Fibroblast of lung (primary cell): ENCODE results near the gene UBE2K. TPM values are rescaled to one million over a fixed set of nuclear protein-coding genes. Genes with fewer than 3 reads are reported as not detected.

Experiments used
- DNase-seq, 2 donors: peaks; one replicate each; pipeline versions ENCODE4 v3.0.0 to v3.0.0-alpha.2; 2010; ENCODE audit warnings: low read depth in 2 of 2
- H2AFZ ChIP-seq: 2 replicates; pipeline ENCODE4 v1.5.1; 2012; ENCODE audit warnings: low read length, control low read depth, inconsistent platforms
- H3K27ac ChIP-seq: 2 replicates; pipeline ENCODE4 v1.5.1; 2011; ENCODE audit warnings: low read length, control low read depth; ENCODE audit not compliant: insufficient read depth
- H3K27me3 ChIP-seq: 2 replicates; pipeline ENCODE4 v1.5.1; 2011; ENCODE audit warnings: mild to moderate bottlenecking, low read length; ENCODE audit not compliant: control insufficient read depth, insufficient read depth
- H3K36me3 ChIP-seq: 2 replicates; pipeline ENCODE4 v1.5.1; 2011; ENCODE audit warnings: low read length; ENCODE audit not compliant: control insufficient read depth, insufficient read depth
- H3K4me1 ChIP-seq: 2 replicates; pipeline ENCODE4 v1.5.1; 2011; ENCODE audit warnings: low read length; ENCODE audit not compliant: control insufficient read depth, insufficient read depth; ENCODE audit errors: extremely low read depth
- H3K4me2 ChIP-seq: 2 replicates; pipeline ENCODE4 v1.5.1; 2011; ENCODE audit warnings: low read length, control low read depth; ENCODE audit not compliant: insufficient read depth; ENCODE audit errors: extremely low read depth
- H3K4me3 ChIP-seq, 4 experiments: fragments of 200-600 bp in 1 of 4; sonication (generic) in 1 of 4; replicated peaks in 1 of 4; 2 replicates each; pipeline ENCODE4 v1.5.1; 2011 to 2016; ENCODE audit warnings: low read length in 4 of 4, low read depth in 3 of 4, mild to moderate bottlenecking in 3 of 4, control low read depth in 2 of 4, inconsistent platforms in 1 of 4, mixed read lengths in 1 of 4; ENCODE audit not compliant: insufficient read depth in 1 of 4; ENCODE audit errors: control extremely low read depth in 1 of 4
- H3K79me2 ChIP-seq: 2 replicates; pipeline ENCODE4 v1.5.1; 2012; ENCODE audit warnings: mild to moderate bottlenecking, low read length, inconsistent platforms; ENCODE audit not compliant: control insufficient read depth, insufficient read depth
- H3K9ac ChIP-seq: 2 replicates; pipeline ENCODE4 v1.5.1; 2011; ENCODE audit warnings: mild to moderate bottlenecking, low read length, control low read depth; ENCODE audit not compliant: insufficient read depth
- H3K9me3 ChIP-seq: 2 replicates; pipeline ENCODE4 v1.5.1; 2012; ENCODE audit warnings: low read depth, low read length; ENCODE audit not compliant: control insufficient read depth, insufficient read depth
- H4K20me1 ChIP-seq: 2 replicates; pipeline ENCODE4 v1.5.1; 2011; ENCODE audit warnings: low read length; ENCODE audit not compliant: control insufficient read depth, insufficient read depth; ENCODE audit errors: extremely low read depth
- CTCF ChIP-seq, 2 donors: IDR thresholded peaks in 1 of 2; conservative IDR thresholded peaks in 1 of 2; 1 replicate in 1 of 2; 2 replicates in 1 of 2; pipeline ENCODE4 v1.5.1; 2011 to 2012; ENCODE audit warnings: low read length in 2 of 2, control low read depth in 1 of 2, inconsistent platforms in 1 of 2, low read depth in 1 of 2, mild to moderate bottlenecking in 1 of 2
- EZH2 ChIP-seq: IDR thresholded peaks from 2 replicates; pipeline ENCODE4 v1.5.1; 2012; ENCODE audit warnings: low read length, control low read depth, mild to moderate bottlenecking; ENCODE audit errors: missing control alignments
- polyA plus RNA-seq, 2 donors: library from polyadenylated mRNA; depleted of rRNA in 1 of 2; stranded (reverse) in 1 of 2; unstranded in 1 of 2; fragments of >200 nt; gene quantifications; 2 replicates each; pipeline ENCODE4 v1.2.1, GENCODE V29; 2011 to 2012; ENCODE audit warnings: missing spikeins in 1 of 2
- total RNA-seq: library from RNA; depleted of rRNA; stranded (reverse); fragments of >200 nt; gene quantifications from 2 replicates; pipeline ENCODE4 v1.2.1, GENCODE V29; 2014

Gene UBE2K
- total and polyA plus RNA-seq, 2 donors (not counting 1 experiment from before 2014, with no cell fraction given), result 15.0 to 122 TPM

- Histone ChIP-seq H3K4me1 (no peaks in the 10 kb centered on the region), H3K27ac (no peak overlapping the region), H2AFZ (no peak overlapping the region), H3K4me3 (no peak overlapping the region), H4K20me1 (no peaks in the 10 kb centered on the region), H3K36me3 (no peaks in the 10 kb centered on the region), H3K9ac (no peak overlapping the region), H3K9me3 (no peaks in the 10 kb centered on the region), H3K27me3 (no peaks in the 10 kb centered on the region), H3K4me2 (no peak overlapping the region), H3K79me2 (no peaks in the 10 kb centered on the region)
- TF ChIP-seq CTCF (conservative IDR thresholded peaks at IDR 0.05 in 1 of 2, IDR thresholded peaks at IDR 0.05 in 1 of 2; ENCODE audit: low read depth in 1 of 2, low read length in 2 of 2), result peak; percentile 5 to 48
- no peak for TF ChIP-seq EZH2
- DNase-seq, result peak in 1 of 2 donors; percentile 40
These were observed 39.2 kb upstream of the UBE2K start for GRCh38 chr4:39658756-39659155.

GRCh38 chr4:39660045-39660444 lies 37.9 kb upstream of the UBE2K start:
- Histone ChIP-seq H3K4me3 (no peak overlapping the region), H3K27ac (no peak overlapping the region), H3K9ac (no peak overlapping the region), H3K36me3 (no peaks in the 10 kb centered on the region), H2AFZ (no peak overlapping the region), H4K20me1 (no peaks in the 10 kb centered on the region), H3K9me3 (no peaks in the 10 kb centered on the region), H3K27me3 (no peaks in the 10 kb centered on the region), H3K4me1 (peaks cover 2% of the 10 kb centered on the region), H3K4me2 (no peak overlapping the region), H3K79me2 (no peaks in the 10 kb centered on the region)
- TF ChIP-seq EZH2 (no peak), CTCF (conservative IDR thresholded peaks at IDR 0.05 in 1 of 2, IDR thresholded peaks at IDR 0.05 in 1 of 2; ENCODE audit: low read depth in 1 of 2, low read length in 2 of 2) (no peak)
- DNase-seq, result no peak

- peaks cover 4% of the 10 kb centered on the region for H3K4me1 ChIP-seq
- no peak overlapping the region for H3K4me2 ChIP-seq
- no peak overlapping the region for H3K4me3 ChIP-seq
- H3K36me3 ChIP-seq, result no peaks in the 10 kb centered on the region
- H4K20me1 ChIP-seq, result no peaks in the 10 kb centered on the region
- no peak for DNase-seq
- no peaks in the 10 kb centered on the region for H3K9me3 ChIP-seq
- H3K27me3 ChIP-seq, result no peaks in the 10 kb centered on the region
- H2AFZ ChIP-seq, result no peak overlapping the region
- H3K27ac ChIP-seq, result no peak overlapping the region
- TF ChIP-seq CTCF (conservative IDR thresholded peaks at IDR 0.05 in 1 of 2, IDR thresholded peaks at IDR 0.05 in 1 of 2; ENCODE audit: low read depth in 1 of 2, low read length in 2 of 2), result no peak
- TF ChIP-seq EZH2, result no peak
- no peaks in the 10 kb centered on the region for H3K79me2 ChIP-seq
- no peak overlapping the region for H3K9ac ChIP-seq
These were observed 37.2 kb upstream of the UBE2K start for GRCh38 chr4:39660757-39661156.
